Hematopoietic multipotent progenitor cell treated with erythropoietin and hydrocortisone succinate and interleukin-3 and kit ligand, for 15 days (in vitro differentiated cells): Measurements from ENCODE around the gene RXFP4.
"Not testable (repeated sequence)": the region's sequence is repeated elsewhere in the genome, so short reads cannot be mapped to it uniquely, and the experiment has no call there.

Experiments
- DNase-seq: peaks from one replicate; pipeline ENCODE4 v3.0.0-alpha.2; 2015; ENCODE audit warnings: low spot score

Gene RXFP4

DNA sequence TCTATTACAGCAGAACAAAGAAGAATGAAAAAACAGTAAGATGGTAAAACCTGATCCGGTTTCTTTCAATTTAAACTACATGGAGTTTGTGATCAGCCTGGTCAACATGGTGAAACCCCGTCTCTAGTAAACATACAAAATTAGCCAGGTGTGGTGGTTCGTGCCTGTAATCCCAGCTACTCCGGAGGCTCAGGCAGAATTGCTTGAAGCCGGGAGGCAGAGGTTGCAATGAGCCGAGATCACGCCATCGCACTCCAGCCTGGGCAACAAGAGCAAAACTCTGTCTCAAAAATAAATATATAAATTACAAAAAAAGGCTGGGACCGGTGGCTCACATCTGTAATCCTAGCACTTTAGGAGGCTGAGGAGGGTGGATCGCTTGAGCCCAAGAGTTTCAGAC is 10.7 kb upstream of the RXFP4 start:
- not testable (repeated sequence) for DNase-seq

GRCh38 chr1:155931332-155932038 is 10.0 kb upstream of the RXFP4 start:
- no peak for DNase-seq

- no peak for DNase-seq
Measured at GRCh38 chr1:155932081-155932480, 9.4 kb upstream of the RXFP4 start.

GRCh38 chr1:155932487-155932886 is 9.0 kb upstream of the RXFP4 start:
- DNase-seq = no peak

DNA sequence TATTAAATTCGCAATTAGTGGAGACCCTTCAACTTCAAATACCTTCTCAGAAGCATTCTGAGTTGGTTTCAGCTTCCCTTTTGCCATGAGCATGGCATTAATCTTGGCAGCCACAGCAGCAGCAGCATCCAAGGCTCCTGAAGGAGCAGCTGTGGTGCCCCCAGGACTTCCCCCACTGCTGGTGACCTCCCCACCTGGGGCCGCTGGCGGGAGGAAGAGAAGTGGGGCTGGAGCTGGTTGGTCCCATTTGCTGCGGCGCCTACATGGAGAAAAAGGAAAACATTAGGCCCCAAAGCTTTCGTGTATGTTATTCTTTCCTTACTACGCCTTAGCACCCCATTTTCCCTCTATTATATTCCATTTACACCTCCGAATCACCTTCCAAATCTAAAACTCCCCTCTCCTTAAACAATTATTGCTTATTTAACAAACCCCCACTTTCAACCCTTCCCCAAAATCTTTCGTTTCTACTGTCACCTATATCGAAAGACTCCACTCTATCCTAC is 7.8 kb upstream of the RXFP4 start:
- no peak for DNase-seq

DNA sequence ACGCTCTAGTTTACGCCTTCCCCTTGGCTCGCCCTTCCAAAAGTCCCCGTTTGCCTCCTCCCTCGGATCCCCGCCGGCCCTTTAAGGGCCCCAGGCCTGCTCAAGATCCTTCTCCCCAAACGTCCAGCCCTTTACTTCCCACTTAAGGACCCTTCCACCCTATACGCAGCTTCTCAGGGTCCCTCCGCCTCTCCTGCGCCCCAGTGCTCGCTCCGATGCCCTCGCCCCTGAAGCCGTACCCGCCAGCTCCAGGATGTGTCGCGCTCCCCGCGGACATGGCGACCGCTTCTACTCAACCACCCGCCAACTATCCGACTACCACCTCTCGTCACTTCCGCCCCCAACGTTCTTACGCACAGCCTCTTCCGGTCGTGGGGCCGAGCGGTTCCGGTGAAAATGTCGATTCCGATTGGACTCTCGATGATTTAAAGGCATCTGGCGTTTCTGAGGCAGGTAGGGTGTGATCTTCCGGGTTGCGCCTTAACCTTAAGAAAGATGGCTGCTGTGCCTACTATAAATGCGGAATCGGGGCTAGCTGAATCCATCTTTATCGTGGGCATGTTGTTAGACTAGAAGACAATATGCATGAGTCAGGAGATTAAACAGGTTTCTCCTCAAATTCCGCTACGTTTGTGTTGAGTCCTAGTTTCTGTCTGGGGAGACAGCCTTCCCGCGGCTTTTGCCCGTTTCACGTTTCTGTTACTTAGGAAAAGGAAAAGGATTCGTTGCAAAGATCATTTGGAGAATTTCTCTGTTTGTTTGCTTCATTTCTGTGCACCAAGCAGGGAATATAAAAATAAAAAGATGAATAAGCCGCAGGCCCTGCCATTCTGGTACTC is 7.1 kb upstream of the RXFP4 start, which contains the start of gene KHDC4:
TSS of gene KHDC4 (minus strand) at position 317 of the 839 bp plus-strand sequence. CDS start at position 277, 40 bp downstream.
- peak; percentile 98 for DNase-seq

GRCh38 chr1:155934936-155935590 is 6.4 kb upstream of the RXFP4 start:
- DNase-seq = no peak

DNA sequence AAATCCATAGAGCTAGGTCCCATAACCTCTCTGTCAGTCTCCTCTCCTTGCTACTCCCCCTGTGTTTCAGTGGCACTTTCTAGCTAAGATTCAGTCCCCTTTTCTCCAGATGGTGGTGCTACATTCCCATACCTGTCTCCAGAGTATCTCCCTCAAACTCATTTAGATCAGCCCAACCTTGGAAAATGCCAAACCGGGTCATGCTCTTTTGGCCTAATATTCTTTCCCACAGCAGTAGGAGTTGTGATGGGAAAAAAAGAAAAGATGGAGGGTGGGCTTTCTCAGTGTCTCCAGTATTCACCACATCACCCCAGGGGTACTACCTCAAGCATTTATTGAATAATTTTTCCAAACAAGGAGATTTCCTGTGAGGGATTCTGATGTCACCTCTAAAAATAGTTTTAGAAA is 3.2 kb upstream of the RXFP4 start:
- DNase-seq = peak; percentile 59

DNA sequence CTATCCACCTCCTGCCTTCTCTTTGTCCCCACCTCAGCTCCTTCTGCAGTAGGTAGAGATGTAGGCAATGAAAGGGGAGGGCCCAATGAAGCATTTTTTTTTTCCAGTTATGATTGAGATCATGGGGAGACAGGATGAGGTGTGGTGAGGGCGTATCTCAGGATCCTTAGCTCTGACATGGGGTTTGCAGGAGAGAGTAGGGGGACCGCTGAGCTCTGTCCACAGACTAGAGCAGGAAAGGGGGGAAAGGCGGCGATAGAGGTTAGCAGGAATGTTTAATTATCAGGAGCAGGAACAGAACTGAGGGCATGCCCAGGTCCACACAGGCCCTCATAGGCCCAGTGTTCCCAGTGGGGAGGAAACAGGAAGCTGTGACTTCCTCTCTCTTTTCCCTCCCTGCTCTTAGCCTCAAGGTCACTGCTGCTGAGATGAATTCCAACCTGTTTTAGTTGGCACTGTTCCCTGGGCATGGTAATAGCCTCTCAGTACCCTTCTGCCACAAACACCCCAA is 901 bp upstream of the RXFP4 start:
- DNase-seq = no peak

- DNase-seq = no peak
Measured at GRCh38 chr1:155941845-155942531, 550 bp downstream of the RXFP4 start.

DNA sequence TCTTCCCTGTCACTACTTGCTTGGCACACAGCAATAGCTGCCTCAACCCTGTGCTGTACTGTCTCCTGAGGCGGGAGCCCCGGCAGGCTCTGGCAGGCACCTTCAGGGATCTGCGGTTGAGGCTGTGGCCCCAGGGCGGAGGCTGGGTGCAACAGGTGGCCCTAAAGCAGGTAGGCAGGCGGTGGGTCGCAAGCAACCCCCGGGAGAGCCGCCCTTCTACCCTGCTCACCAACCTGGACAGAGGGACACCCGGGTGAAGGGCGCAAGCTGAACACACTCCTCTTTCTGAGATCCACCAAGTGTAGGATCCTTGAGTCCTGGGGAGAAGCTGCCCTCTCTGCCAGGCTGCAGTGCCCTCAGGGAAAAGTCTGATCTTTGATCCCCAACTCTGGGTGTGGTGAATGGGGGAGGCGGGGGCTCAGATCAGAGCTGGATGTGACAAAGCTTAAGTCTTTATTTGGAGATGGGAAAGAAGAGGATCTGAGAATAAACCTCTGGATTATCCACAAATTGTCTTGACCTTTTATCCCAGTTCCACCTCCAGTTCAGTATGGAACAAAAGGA is 1.2 kb downstream of the RXFP4 start:
- DNase-seq = no peak

DNA sequence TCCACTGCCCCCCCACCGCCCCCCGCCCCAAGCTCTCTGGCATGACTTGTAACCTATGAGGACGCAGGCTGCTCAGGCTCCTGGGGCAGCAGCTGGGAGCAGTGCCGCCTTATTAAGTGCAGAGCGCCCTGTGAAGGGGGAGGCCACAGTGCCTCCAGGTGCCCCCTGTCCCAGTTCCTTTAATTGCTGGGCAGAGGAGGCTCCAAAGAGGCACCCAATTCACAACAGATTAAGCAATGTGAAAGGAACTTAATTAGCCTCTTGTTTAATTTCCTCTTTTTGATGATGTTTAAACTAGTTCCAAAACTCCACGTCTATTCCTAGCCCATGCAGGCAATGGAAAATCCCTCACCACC is 3.0 kb downstream of the RXFP4 start:
- DNase-seq = no peak

DNA sequence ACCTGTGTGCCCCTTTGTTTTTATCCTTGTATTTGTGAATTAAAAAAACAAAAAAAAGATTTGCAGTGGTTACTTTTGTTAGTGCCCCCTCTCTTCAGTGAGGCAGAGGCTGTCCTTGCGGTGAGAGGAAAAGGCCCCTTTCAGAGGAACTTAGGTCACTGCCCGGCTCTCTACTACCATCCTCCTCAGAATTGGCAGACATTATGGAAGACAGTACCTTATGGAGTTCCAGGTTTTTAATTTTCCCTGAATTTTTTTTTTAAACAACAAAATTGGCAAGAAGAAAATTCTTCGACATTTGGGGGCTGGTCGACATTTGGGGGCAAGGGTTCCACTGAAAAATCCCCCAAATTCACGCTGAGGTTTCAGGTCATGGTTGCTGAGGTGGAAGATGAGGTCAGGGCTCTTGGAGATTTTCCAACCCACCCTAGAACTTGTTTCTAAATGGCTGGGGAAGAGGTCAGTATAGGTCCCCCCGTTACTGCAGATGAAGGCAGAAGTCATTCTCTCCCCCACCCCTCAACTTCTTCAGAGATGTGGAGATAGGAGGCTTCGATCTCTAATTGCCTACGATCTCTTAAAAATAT is 5.3 kb downstream of the RXFP4 start:
- no peak for DNase-seq

DNA sequence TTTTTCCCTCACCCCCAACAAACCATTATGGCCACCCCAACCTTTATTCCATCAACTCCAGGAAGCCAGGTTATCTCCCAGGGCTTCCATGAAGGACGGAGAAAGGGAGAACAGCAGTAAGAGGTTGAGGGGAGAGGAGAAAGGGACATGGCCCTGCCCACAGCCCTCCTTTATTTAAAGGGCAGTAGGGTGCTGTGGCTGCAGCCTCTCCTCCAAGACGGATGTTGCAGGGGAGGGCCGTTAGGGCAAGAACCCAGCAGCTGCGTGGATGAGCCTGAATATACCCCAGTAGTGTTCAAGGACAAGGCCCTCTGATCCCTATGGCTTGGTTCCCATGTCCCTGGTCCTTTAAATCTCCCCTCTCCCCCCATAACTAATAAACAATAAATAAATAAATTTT is 5.9 kb downstream of the RXFP4 start:
- no peak for DNase-seq

- DNase-seq = no peak
Measured at GRCh38 chr1:155947741-155948140, 6.3 kb downstream of the RXFP4 start.

GRCh38 chr1:155950829-155951228 is 9.4 kb downstream of the RXFP4 start:
- DNase-seq = no peak

- no peak for DNase-seq
Measured at GRCh38 chr1:155951753-155952504, 10.5 kb downstream of the RXFP4 start.

GRCh38 chr1:155952505-155952890 is 11.1 kb downstream of the RXFP4 start:
- no peak for DNase-seq

GRCh38 chr1:155954645-155955044 is 13.2 kb downstream of the RXFP4 start:
- DNase-seq = no peak

GRCh38 chr1:155957411-155957915 is 16.0 kb downstream of the RXFP4 start:
- DNase-seq = no peak
